ENCODE measurements around the gene CDK18.

CDK18 gene

GRCh38 chr1:205506409-205507200, 2.1 kb downstream of the CDK18 start:
- no peak for DNase-seq

- DNase-seq: no peak
These were observed 3.8 kb downstream of the CDK18 start for GRCh38 chr1:205508227-205508714.

GRCh38 chr1:205510308-205510950, 6.0 kb downstream of the CDK18 start:
- DNase-seq: no peak

GRCh38 chr1:205510951-205511330, 6.5 kb downstream of the CDK18 start:
- no peak for DNase-seq

GRCh38 chr1:205512059-205513045, 7.9 kb downstream of the CDK18 start:
- no peak for DNase-seq

GRCh38 chr1:205513774-205514173, 9.3 kb downstream of the CDK18 start:
- no peak for DNase-seq

- DNase-seq: no peak
These were observed 10.0 kb downstream of the CDK18 start for GRCh38 chr1:205514211-205515142.

- DNase-seq: no peak
These were observed 11.3 kb downstream of the CDK18 start for GRCh38 chr1:205515781-205516253.

- no peak for DNase-seq
These were observed 11.9 kb downstream of the CDK18 start for GRCh38 chr1:205516362-205516761.

- no peak for DNase-seq
These were observed 12.8 kb downstream of the CDK18 start for GRCh38 chr1:205517288-205517687.

- no peak for DNase-seq
These were observed 13.3 kb downstream of the CDK18 start for GRCh38 chr1:205517763-205518162.

GRCh38 chr1:205518661-205519540, 14.4 kb downstream of the CDK18 start:
- no peak for DNase-seq

- DNase-seq: no peak
These were observed 15.2 kb downstream of the CDK18 start for GRCh38 chr1:205519541-205520131.

- no peak for DNase-seq
These were observed 16.2 kb downstream of the CDK18 start for GRCh38 chr1:205520709-205521108.

- DNase-seq: no peak
These were observed 17.2 kb downstream of the CDK18 start for GRCh38 chr1:205521686-205522085.

GRCh38 chr1:205522692-205523091, 18.2 kb downstream of the CDK18 start:
- DNase-seq: no peak

GRCh38 chr1:205523261-205523890, 18.9 kb downstream of the CDK18 start:
- no peak for DNase-seq

GRCh38 chr1:205523891-205524793, 19.7 kb downstream of the CDK18 start:
- peak; percentile 81 to 84 for DNase-seq

GRCh38 chr1:205524794-205525101, 20.3 kb downstream of the CDK18 start:
- DNase-seq: no peak

Measured in stimulated activated CD4-positive, alpha-beta T cell treated with anti-CD3 and anti-CD28 coated beads, Interleukin-2, amount 100 ng/mL, for 24 hours (primary cell).